OCI-LY7 (cell line): ENCODE measurements around the gene YPEL4.

Experiments
- EZH2phosphoT487 ChIP-seq: fragments of 200-600 bp; sonication (generic); IDR thresholded peaks from 2 replicates; pipeline ENCODE4 v1.6.1; 2018; ENCODE audit warnings: low read depth, borderline replicate concordance, mild to moderate bottlenecking, mixed run types, antibody characterized with exemption, low read length, moderate library complexity, mixed read lengths
- TF ChIP-seq, protein P1 (sequence below): fragments of 200-600 bp; sonication (generic); conservative IDR thresholded peaks from 2 replicates; pipeline ENCODE4 v1.5.1; 2014; ENCODE audit warnings: mild to moderate bottlenecking, antibody characterized with exemption, low read length, moderate library complexity, mixed read lengths

DNA sequence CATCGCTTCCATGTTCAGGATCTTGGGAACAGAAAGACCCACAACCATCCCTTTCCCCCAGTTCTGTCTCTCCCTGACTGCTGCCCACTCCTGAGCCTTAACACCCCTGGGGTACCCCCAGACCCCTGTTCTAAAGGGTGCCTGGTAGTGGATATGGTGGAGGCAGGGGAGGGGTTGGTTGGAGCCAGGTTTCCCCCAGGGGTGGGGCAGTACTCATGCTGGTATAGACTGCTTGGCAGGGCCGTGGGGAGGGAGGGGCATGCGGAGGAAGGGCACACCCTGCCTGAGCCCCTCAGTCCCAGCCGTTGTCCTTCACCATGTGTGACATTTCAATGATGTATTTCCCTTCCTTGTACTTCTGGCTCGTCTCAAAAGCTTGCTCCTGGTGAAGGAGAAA lies 4.0 kb downstream of the YPEL4 start:
- TF ChIP-seq, protein P1, sequence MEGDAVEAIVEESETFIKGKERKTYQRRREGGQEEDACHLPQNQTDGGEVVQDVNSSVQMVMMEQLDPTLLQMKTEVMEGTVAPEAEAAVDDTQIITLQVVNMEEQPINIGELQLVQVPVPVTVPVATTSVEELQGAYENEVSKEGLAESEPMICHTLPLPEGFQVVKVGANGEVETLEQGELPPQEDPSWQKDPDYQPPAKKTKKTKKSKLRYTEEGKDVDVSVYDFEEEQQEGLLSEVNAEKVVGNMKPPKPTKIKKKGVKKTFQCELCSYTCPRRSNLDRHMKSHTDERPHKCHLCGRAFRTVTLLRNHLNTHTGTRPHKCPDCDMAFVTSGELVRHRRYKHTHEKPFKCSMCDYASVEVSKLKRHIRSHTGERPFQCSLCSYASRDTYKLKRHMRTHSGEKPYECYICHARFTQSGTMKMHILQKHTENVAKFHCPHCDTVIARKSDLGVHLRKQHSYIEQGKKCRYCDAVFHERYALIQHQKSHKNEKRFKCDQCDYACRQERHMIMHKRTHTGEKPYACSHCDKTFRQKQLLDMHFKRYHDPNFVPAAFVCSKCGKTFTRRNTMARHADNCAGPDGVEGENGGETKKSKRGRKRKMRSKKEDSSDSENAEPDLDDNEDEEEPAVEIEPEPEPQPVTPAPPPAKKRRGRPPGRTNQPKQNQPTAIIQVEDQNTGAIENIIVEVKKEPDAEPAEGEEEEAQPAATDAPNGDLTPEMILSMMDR = no peak
- TF ChIP-seq EZH2phosphoT487 = no peak
